Glomerular endothelial cell (primary cell): Measurements from ENCODE around the gene SLC35F1. TPM values are rescaled to one million over a fixed set of nuclear protein-coding genes. Genes with fewer than 3 reads are reported as not detected.

Source experiments
- DNase-seq: peaks from one replicate; pipeline ENCODE4 v3.0.0-alpha.2; 2011; ENCODE audit warnings: low read depth, low spot score; ENCODE audit errors: extremely low read depth
- total RNA-seq: library from RNA; depleted of rRNA; stranded (reverse); fragments of >200 nt; gene quantifications from 2 replicates; pipeline ENCODE4 v1.2.3, GENCODE V29; 2015

Gene SLC35F1
- total RNA-seq, 1 donor from 2014 or later, result not detected

GRCh38 chr6:118305081-118305480 lies 398.0 kb downstream of the SLC35F1 start:
- DNase-seq, result no peak

GRCh38 chr6:118306392-118307238 lies 399.6 kb downstream of the SLC35F1 start:
- no peak for DNase-seq

GRCh38 chr6:118307581-118307980 lies 400.5 kb downstream of the SLC35F1 start:
- DNase-seq, result no peak

GRCh38 chr6:118309337-118310093 lies 402.5 kb downstream of the SLC35F1 start:
- no peak for DNase-seq

GRCh38 chr6:118313208-118313607 lies 406.1 kb downstream of the SLC35F1 start:
- DNase-seq, result no peak

DNA sequence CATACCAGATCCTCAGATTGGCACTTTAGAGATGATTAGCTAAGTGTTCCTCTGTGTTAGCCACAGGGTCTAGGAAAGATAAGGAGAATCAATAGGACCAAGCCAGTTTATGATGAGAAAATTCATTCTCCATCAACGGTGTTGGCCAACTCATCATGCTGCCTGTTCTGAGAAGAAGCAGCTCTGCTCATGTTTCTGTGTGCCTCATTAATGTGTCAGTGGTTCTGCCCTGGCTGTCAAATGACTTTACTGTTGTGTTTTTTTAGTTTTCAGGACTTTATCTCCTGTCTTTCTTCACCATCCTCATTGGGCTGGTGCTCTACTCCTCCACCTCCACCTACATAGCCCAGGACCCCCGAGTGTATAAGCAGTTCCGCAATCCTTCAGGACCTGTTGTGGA lies 406.7 kb downstream of the SLC35F1 start:
- no peak for DNase-seq

DNA sequence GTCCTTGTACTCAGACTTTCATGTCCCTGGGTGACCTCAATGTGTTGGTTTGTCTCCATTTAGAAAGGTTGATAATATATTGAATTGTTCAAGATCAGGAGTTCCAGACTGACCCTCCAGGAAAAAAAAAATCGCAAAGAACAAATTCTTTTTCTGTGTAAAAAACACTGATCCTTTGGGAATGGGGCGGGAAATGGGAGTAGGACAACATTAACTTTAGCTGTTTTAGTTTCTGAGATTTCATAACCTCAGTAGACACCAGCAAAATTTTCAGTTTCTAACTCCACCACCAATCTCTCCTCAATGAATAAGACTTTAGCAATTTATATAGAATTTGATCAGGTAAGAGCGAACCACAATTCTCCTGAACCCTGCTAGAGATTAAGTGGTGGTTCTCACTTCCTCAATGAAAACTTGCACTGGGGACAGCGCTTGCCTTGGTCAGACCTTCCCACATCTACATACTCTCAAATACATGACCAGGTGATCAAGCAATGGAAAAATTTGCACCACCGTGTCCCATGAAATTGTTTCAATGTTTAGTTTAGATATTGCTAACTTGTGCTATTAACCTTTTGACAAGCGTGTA lies 409.8 kb downstream of the SLC35F1 start:
- DNase-seq, result no peak

GRCh38 chr6:118317581-118318563 lies 410.8 kb downstream of the SLC35F1 start:
- no peak for DNase-seq

DNA sequence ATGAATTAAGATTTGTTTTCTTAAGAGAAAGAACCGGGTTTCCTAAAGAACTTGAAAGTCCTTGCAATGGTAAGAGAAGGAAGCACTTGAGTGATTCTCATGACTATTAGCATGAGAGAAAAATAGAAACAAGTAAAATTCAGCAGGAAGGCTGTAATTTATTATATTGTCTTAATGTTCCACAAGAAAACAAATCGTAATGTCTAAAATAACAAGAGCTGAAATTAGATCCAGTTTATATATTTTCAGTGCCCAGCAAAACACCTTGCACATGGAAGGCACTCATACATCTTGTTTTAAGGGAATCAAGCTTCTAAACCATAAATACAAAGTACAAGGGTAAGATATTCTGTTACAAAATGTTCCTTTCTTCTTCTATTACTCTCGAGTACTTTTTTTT lies 411.6 kb downstream of the SLC35F1 start:
- no peak for DNase-seq

DNA sequence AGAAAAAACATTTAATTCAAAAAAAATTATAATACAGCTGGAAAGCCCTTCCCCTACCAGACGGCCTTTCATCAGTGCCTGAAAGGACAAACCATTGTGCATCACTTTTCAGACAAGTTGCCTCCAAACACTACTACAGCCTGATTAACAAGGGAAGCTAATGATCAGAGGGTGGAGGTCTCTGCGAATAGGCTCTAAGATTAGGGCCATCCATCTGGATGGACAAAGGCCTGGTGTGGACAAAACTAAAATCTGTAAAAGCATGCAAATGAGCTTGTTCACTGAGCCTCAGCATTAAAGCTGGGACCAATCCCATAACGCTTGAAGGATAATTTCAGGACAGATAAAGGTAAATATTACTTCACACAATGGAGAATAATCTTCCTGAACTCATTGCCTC lies 412.4 kb downstream of the SLC35F1 start:
- DNase-seq, result no peak

DNA sequence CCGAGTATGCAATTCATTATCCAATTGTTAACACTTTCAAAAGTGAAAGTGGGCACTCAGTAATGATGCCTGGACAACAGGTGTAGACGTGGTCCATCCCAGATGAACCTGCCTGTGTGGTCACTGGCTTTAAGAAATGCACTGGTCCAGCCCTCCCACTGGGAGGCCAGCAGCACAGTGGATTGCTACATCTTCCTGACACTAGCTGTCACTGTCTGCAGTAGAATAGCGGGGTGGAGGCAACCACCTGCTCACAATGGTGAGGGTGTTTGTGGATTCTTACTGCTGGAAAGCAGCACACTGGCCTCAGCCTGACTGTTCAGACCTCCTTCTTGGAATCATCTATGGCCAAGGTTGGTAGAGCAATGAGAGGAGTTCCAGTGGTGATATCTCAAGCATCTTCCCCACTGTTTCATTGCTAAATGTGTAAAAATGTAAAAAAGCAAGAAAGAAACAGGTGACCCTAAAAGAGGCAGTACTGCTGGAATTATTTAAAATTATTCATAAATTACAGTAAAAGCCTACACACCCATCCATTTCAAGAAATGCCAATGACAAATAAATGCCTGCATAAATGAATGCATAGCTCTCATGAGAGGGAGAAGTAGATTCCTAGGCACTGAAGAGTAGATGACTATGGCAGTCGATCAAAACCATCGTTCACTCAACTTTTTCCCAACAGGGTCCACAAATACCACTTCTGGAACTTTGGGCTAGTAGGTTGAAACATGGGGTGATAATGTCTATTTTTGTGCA lies 413.0 kb downstream of the SLC35F1 start:
- no peak for DNase-seq

- no peak for DNase-seq
Measured at GRCh38 chr6:118320652-118321051, 413.6 kb downstream of the SLC35F1 start.

- no peak for DNase-seq
Measured at GRCh38 chr6:118324116-118324515, 417.1 kb downstream of the SLC35F1 start.

- no peak for DNase-seq
Measured at GRCh38 chr6:118325220-118325860, 418.3 kb downstream of the SLC35F1 start.

DNA sequence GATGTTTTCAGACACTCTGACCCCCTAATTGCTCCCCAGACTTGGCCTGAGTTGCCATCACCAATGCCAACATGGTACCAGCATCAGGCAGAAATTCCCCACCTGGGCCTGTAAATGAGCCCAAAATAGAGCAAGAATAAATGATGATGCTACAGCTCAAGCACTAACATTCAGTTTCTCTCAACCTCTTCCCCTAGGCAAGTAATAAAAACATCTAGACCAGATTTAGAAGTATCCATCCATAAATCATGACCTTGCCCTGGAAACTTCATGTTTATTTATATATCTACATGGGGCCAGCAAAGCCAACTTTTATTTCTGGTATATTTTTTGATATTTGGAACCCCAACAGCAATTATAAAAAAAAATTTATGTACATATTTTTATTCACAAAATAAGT lies 419.6 kb downstream of the SLC35F1 start:
- no peak for DNase-seq

DNA sequence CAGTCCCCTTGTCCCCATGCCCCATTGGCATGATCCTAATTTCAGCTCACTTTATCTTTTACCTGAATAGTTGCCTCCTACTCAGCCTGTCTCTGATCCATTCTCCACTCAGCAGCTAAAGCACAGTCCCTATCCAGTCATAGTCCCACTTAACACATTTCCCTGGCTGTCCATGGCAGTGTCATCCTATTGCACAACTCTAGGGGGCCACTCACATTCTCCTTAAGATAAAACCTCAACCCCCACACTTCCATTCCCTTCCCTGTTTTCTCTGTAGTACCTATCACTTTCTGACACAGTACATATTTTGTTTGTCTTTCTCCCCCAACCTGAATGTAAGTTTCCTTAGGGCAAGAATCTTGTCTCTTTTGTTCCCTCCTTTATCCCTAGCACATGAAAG lies 420.2 kb downstream of the SLC35F1 start:
- DNase-seq, result no peak

- DNase-seq, result no peak
Measured at GRCh38 chr6:118333772-118334171, 426.7 kb downstream of the SLC35F1 start.

DNA sequence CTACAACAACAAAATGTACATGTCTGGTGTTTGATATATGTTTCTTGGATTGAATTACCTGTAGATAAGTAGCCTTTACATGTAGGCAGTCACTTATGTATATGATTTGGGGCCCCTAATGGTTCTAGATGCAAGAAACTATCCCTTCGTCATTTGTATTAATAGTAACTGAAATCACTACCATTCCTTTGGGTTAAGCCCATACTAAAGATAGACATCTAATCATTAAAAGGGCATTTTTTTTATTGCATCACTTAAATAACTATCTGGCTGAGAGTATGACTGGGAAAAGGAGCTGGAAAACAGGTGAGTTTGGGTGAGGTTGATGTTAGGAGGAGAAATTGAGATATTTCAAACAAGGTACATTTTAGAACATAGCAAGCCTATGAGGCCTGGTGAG lies 427.6 kb downstream of the SLC35F1 start:
- DNase-seq, result no peak

DNA sequence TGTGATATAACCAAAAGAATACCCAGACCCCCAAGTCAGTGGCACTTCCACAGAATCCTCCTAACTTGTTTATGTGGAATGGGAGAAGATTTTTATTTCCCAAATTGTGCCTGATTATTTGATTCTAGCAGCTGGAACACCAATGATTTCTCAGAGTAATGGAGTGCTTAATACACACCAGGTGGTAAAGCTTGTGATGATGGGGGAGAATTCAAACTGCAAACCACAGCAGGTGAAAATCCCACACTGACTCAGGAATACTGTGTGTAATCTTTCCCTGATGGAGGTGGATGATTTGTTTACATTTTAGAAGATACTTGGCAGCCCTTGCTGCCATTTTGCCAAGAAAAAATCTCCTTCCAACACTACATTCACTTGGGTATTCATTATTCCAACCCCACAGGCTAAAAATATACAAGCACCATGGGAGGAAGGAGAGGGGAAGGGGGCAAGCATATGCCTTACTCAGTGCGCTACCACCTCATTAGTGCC lies 428.3 kb downstream of the SLC35F1 start:
- DNase-seq, result no peak
